Right atrium auricular region (tissue), 2 donors: ENCODE results near the gene CSK. TPM values are rescaled to one million over a fixed set of nuclear protein-coding genes. Genes with fewer than 3 reads are reported as not detected.

Experiments
- DNase-seq: peaks from one replicate; pipeline ENCODE4 v3.0.0-alpha.2; 2019; ENCODE audit warnings: low spot score
- H3K27ac ChIP-seq, 2 donors: fragments of 200-600 bp; sonication (generic); 1 replicate in 1 of 2; 2 replicates in 1 of 2; pipeline ENCODE4 v1.5.1; 2016 to 2019
- H3K27me3 ChIP-seq, 2 donors: fragments of 200-600 bp; sonication (generic); one replicate each; pipeline versions ENCODE4 v1.5.1 to v1.6.0; 2017 to 2019
- H3K36me3 ChIP-seq: fragments of 200-600 bp; sonication (generic); one replicate; pipeline ENCODE4 v1.5.1; 2016
- H3K4me1 ChIP-seq, 2 donors: fragments of 200-600 bp; sonication (generic); one replicate each; pipeline versions ENCODE4 v1.5.1 to v1.6.0; 2017 to 2019
- H3K4me3 ChIP-seq, 2 donors: fragments of 200-600 bp; sonication (generic); 1 replicate in 1 of 2; 2 replicates in 1 of 2; pipeline ENCODE4 v1.5.1; 2017 to 2019; ENCODE audit warnings: mild to moderate bottlenecking in 1 of 2, moderate library complexity in 1 of 2
- H3K9me3 ChIP-seq, 2 donors: fragments of 200-600 bp; sonication (generic); one replicate each; pipeline ENCODE4 v1.5.1; 2019
- total RNA-seq, 2 donors: library from RNA; depleted of rRNA; stranded (reverse); fragments of >200 nt; gene quantifications; one replicate each; pipeline ENCODE4 v1.1.0, GENCODE V29; 2016
- TF ChIP-seq, protein P1 (sequence below), 2 donors: fragments of 200-600 bp; sonication (generic); IDR thresholded peaks; one replicate each; pipeline ENCODE4 v1.5.1; 2019; ENCODE audit warnings: antibody characterized with exemption in 2 of 2

Gene CSK
- total RNA-seq, 2 donors from 2014 or later: 25.6 to 26.8 TPM

DNA sequence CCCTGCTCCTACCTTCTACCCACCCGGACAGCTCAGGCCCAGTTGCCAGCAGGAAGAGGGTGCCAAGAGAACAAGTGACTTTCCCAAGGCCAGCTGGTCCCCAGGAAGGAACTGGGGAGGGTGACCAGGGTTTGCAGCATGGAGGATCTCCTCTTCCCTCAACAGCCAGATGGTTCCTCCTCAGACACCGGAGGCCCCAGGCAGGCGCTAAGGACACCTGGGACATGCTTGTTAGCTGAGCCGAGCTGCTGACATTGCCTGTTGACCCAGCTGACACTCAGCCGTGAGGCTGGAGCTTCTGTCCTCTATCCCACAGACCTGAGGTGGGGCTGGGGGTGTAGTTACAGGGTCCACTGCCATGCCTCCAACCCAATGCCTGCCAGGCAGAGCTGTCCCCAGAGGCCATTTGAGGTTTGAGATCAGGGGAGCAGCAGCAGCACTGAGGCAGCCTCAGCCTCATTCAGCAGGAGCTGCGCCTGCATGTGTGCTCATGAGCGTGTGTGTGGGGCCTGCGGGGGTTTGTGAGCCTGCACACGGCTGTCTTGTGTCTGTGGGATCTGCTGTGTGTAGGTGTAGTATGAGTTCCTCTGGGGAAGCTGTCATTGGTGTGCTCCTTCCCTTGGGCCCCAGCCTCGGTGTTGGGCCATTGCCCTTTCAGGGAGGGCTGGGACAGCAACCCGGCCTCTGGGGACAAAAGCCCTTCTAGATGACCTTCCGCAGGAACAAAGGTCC is 51.7 kb downstream of the CSK start:
- DNase-seq: no peak
- peaks cover 0 to 20% of the 10 kb centered on the region in 2 donors for H3K4me1 ChIP-seq
- peaks cover 2% of the 10 kb centered on the region for H3K36me3 ChIP-seq
- TF ChIP-seq, protein P1, sequence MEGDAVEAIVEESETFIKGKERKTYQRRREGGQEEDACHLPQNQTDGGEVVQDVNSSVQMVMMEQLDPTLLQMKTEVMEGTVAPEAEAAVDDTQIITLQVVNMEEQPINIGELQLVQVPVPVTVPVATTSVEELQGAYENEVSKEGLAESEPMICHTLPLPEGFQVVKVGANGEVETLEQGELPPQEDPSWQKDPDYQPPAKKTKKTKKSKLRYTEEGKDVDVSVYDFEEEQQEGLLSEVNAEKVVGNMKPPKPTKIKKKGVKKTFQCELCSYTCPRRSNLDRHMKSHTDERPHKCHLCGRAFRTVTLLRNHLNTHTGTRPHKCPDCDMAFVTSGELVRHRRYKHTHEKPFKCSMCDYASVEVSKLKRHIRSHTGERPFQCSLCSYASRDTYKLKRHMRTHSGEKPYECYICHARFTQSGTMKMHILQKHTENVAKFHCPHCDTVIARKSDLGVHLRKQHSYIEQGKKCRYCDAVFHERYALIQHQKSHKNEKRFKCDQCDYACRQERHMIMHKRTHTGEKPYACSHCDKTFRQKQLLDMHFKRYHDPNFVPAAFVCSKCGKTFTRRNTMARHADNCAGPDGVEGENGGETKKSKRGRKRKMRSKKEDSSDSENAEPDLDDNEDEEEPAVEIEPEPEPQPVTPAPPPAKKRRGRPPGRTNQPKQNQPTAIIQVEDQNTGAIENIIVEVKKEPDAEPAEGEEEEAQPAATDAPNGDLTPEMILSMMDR (IDR thresholded peaks at IDR 0.05): no peak
- H3K9me3 ChIP-seq: no peaks in the 10 kb centered on the region
- H3K27me3 ChIP-seq: no peaks in the 10 kb centered on the region
- no peak overlapping the region for H3K4me3 ChIP-seq
- H3K27ac ChIP-seq: no peak overlapping the region

DNA sequence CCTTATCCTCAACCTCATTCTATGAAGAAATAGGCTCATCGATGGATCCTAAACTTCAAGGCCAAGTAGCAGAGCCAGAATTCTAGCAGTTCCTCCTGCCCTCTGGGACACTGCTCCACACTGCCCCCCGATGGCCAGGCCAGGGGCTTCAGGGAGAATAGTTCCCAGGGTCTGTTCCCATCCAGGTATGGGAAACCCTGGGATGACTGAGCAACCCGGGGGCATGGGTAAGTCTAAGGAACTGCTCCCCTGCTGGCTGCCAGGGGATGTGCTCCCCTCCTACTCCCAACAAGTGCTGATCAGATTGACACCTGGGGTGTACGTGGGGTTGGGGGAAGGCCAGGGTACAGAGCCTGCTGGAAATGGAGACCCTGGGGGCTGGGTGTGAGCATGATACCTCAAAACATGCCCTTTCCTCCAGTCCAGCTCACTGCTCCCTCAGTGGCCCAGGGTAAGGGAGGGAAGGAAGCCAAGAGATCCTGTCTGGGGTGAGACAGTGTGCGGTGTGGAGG is 53.5 kb downstream of the CSK start:
- no peaks in the 10 kb centered on the region for H3K9me3 ChIP-seq
- H3K27me3 ChIP-seq: no peaks in the 10 kb centered on the region
- no peak overlapping the region for H3K4me3 ChIP-seq
- peaks cover 14% of the 10 kb centered on the region for H3K36me3 ChIP-seq
- peak overlapping the region in 1 of 2 donors; percentile 1 for H3K27ac ChIP-seq
- DNase-seq: peak; percentile 69
- H3K4me1 ChIP-seq: peaks cover 0 to 20% of the 10 kb centered on the region in 2 donors
- TF ChIP-seq, protein P1 (IDR thresholded peaks at IDR 0.05): peak; percentile 53 to 79

GRCh38 chr15:74836846-74837245 is 55.0 kb downstream of the CSK start:
- DNase-seq: no peak
- H3K27me3 ChIP-seq: no peaks in the 10 kb centered on the region
- H3K36me3 ChIP-seq: peaks cover 14% of the 10 kb centered on the region
- peaks cover 0 to 14% of the 10 kb centered on the region in 2 donors for H3K4me1 ChIP-seq
- H3K9me3 ChIP-seq: no peaks in the 10 kb centered on the region
- TF ChIP-seq, protein P1 (IDR thresholded peaks at IDR 0.05): no peak
- no peak overlapping the region for H3K27ac ChIP-seq
- H3K4me3 ChIP-seq: no peak overlapping the region

GRCh38 chr15:74837482-74838136 is 55.7 kb downstream of the CSK start:
- H3K36me3 ChIP-seq: peaks cover 14% of the 10 kb centered on the region
- TF ChIP-seq, protein P1 (IDR thresholded peaks at IDR 0.05): no peak
- peaks cover 0 to 13% of the 10 kb centered on the region in 2 donors for H3K4me1 ChIP-seq
- H3K4me3 ChIP-seq: no peak overlapping the region
- H3K9me3 ChIP-seq: no peaks in the 10 kb centered on the region
- no peak for DNase-seq
- H3K27ac ChIP-seq: no peak overlapping the region
- H3K27me3 ChIP-seq: no peaks in the 10 kb centered on the region

- DNase-seq: no peak
- Histone ChIP-seq H3K27ac (no peak overlapping the region), H3K9me3 (no peaks in the 10 kb centered on the region), H3K4me1 (peaks cover 0 to 14% of the 10 kb centered on the region in 2 donors), H3K36me3 (peaks cover 14% of the 10 kb centered on the region), H3K27me3 (no peaks in the 10 kb centered on the region), H3K4me3 (no peak overlapping the region)
- TF ChIP-seq, protein P1 (IDR thresholded peaks at IDR 0.05): no peak
Measured at GRCh38 chr15:74838137-74838516, 56.2 kb downstream of the CSK start.
